Measurements from ENCODE around the gene TAF11L7.
"Not testable (repeated sequence)": the region's sequence is repeated elsewhere in the genome, so short reads cannot be mapped to it uniquely, and the experiment has no call there.

DNA sequence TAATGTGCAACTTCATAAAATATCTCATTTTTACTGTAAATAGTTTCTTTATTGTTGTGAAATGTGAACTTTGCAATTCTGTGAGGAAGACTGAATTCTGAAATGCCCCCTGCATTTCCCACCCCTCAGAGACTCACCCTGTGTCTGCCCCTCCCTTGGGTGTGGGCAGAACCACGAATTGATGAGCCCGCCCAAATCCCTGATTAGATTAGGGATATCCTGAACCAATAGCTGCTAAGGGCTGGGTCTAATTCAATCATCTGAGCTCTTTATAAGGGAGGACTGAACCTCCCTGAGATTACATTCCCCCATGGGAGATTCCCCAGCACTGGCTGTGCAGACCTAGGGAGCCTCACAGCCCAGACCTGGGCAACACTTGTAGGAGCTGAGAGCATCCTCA lies 24.5 kb upstream of the TAF11L7 start, which contains the start of gene TAF11L12:
- not testable (repeated sequence) for TF ChIP-seq POLR2A (IDR thresholded peaks at IDR 0.05; ENCODE audit: low read length); GATA1 (IDR thresholded peaks at IDR 0.05; ENCODE audit: low read depth, low read length)

Measured in erythroblast (primary cell).